ENCODE data around the gene LAMA3.

- TF ChIP-seq POLR2A (IDR thresholded peaks at IDR 0.05) (no peak), CTCF (IDR thresholded peaks at IDR 0.05) (peak; percentile 55 to 85 (median 74))
These were observed 229.3 kb downstream of the LAMA3 start for GRCh38 chr18:23918395-23919032.

All from adrenal gland (tissue), 5 donors.